SK-N-SH treated with all-trans-retinoic acid at 6 μM for 48 hours (cell line): Measurements from ENCODE around the gene DIDO1.

Experiments
- CREB5 ChIP-seq: fragments of 250-450 bp; sonication (Bioruptor Pico); IDR thresholded peaks from 2 replicates; pipeline ENCODE4 v1.5.1; 2020; ENCODE audit warnings: low read depth, mild to moderate bottlenecking, moderate library complexity
- CSDC2 ChIP-seq: fragments of 250-450 bp; sonication (Bioruptor Pico); IDR thresholded peaks from 2 replicates; pipeline ENCODE4 v1.5.0; 2020; ENCODE audit warnings: mild to moderate bottlenecking, moderate library complexity
- OSR1 ChIP-seq: fragments of 250-450 bp; sonication (Bioruptor Pico); IDR thresholded peaks from 2 replicates; pipeline ENCODE4 v1.8.0; 2022; ENCODE audit warnings: moderate library complexity, mild to moderate bottlenecking, inconsistent platforms
- PATZ1 ChIP-seq: fragments of 250-450 bp; sonication (Bioruptor Pico); IDR thresholded peaks from 2 replicates; pipeline ENCODE4 v1.8.0; 2020; ENCODE audit warnings: mild to moderate bottlenecking, moderate library complexity, borderline replicate concordance
- SNAI2 ChIP-seq: fragments of 250-450 bp; sonication (Bioruptor Pico); IDR thresholded peaks from 2 replicates; pipeline ENCODE4 v1.5.0; 2020; ENCODE audit warnings: mild to moderate bottlenecking, moderate library complexity
- TOX ChIP-seq: fragments of 250-450 bp; sonication (Bioruptor Pico); IDR thresholded peaks from 2 replicates; pipeline ENCODE4 v1.8.0; 2021; ENCODE audit warnings: mild to moderate bottlenecking, moderate library complexity, borderline replicate concordance

DNA sequence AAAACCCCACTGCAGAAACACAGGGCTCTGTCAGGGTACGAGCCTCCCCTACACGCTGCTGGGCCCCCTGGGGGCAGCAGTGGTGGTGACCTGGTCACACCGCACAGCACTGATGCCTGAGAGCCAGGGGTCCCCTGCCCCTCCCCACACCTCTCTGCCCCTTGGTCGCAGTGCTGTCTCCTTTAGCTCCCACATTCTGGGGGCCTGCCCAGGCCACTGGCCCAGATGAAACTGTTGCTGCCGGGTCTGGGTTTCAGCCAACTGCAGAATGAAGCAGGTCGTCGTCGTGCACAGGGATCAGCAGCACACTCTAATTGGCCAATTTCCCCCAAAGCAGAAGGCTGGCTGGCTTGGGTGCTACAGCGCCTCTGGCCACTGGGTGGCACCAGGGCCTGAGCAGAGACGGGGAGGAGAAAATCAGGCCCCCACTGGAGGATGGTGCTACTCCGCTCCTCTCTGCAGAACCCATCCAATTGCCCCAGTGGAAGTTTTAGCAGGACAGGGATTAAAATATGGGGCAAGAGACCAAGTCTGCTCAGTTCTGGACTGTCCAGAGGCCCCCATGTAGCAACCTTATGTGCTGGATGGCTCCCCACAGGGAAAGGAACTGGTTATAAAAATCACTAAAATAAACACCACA is 26.1 kb downstream of the DIDO1 start:
- TF ChIP-seq SNAI2 (CRISPR knock-in tag) (no peak), PATZ1 (CRISPR knock-in tag) (peak; percentile 61; the same call in 1 of the 2 replicates), CSDC2 (CRISPR knock-in tag) (no peak), CREB5 (CRISPR knock-in tag) (no peak), OSR1 (CRISPR knock-in tag) (no peak), TOX (CRISPR knock-in tag) (no peak)
